PC-9 (cell line): ENCODE measurements around the gene RNF212.

Experiments used
- EZH2 ChIP-seq: fragments of 200-600 bp; sonication (generic); IDR thresholded peaks from 2 replicates; pipeline ENCODE4 v1.8.0; 2017; ENCODE audit warnings: antibody characterized with exemption, low read depth
- TF ChIP-seq, protein P1 (sequence below): fragments of 200-600 bp; sonication (generic); conservative IDR thresholded peaks from 2 replicates; pipeline ENCODE4 v1.6.1; 2017; ENCODE audit warnings: mixed run types, antibody characterized with exemption, mild to moderate bottlenecking, moderate library complexity

DNA sequence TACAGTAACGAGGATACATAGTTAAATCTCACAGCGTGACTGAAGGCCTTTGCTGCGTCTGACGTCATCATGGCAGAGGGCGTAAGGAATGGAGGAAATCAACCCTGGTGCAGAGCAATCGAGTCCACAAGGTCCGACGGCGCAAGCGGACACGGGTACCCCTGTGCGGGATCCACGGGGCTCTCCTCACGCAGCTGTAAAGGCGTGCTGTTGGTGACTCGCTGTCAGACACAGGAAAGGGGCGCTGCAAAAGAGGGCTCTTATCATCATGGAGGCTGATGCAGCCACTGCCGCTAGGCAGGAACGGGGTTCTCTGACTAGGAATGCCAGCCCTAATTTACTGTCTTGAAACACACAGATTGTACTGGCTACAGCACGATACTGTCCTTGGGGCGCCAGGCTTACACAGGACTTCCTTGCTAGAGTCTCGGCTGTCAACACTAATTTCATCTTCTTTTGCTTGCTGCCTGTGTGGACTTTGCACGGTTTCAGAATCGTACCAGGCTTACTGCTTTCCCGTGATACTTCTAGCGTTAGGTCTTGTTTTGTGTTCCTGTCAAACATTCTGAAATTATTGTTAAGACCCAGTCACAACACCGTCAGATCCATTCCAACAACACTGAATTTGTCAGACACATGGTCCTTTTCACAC, 13.6 kb downstream of the RNF212 start:
- TF ChIP-seq, protein P1, sequence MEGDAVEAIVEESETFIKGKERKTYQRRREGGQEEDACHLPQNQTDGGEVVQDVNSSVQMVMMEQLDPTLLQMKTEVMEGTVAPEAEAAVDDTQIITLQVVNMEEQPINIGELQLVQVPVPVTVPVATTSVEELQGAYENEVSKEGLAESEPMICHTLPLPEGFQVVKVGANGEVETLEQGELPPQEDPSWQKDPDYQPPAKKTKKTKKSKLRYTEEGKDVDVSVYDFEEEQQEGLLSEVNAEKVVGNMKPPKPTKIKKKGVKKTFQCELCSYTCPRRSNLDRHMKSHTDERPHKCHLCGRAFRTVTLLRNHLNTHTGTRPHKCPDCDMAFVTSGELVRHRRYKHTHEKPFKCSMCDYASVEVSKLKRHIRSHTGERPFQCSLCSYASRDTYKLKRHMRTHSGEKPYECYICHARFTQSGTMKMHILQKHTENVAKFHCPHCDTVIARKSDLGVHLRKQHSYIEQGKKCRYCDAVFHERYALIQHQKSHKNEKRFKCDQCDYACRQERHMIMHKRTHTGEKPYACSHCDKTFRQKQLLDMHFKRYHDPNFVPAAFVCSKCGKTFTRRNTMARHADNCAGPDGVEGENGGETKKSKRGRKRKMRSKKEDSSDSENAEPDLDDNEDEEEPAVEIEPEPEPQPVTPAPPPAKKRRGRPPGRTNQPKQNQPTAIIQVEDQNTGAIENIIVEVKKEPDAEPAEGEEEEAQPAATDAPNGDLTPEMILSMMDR = no peak
- no peak for TF ChIP-seq EZH2
